SK-N-SH treated with all-trans-retinoic acid at 6 μM for 48 hours (cell line): ENCODE results near the gene MIOX.
A peak's percentile ranks its signal among the peaks of the same experiment; 100 is the strongest.

Source experiments
- ATAC-seq: fragments of 200-7000 bp; cut with Tn5 transposase; 3 replicates; pipeline ENCODE4 v1.9.1; 2020; ENCODE audit warnings: mild to moderate bottlenecking, moderate library complexity
- BACH2 ChIP-seq: fragments of 250-450 bp; sonication (Bioruptor Pico); IDR thresholded peaks from 2 replicates; pipeline ENCODE4 v1.9.0; 2021; ENCODE audit warnings: mild to moderate bottlenecking, borderline replicate concordance
- CREB5 ChIP-seq: fragments of 250-450 bp; sonication (Bioruptor Pico); IDR thresholded peaks from 2 replicates; pipeline ENCODE4 v1.5.1; 2020; ENCODE audit warnings: low read depth, mild to moderate bottlenecking, moderate library complexity
- CSRNP3 ChIP-seq: fragments of 250-450 bp; sonication (Bioruptor Pico); IDR thresholded peaks from 2 replicates; pipeline ENCODE4 v1.5.1; 2021; ENCODE audit warnings: mild to moderate bottlenecking, moderate library complexity
- ESRRG ChIP-seq: fragments of 250-450 bp; sonication (Bioruptor Pico); IDR thresholded peaks from 2 replicates; pipeline ENCODE4 v1.6.1; 2021; ENCODE audit warnings: mild to moderate bottlenecking
- ISL1 ChIP-seq: fragments of 250-450 bp; sonication (Bioruptor Pico); IDR thresholded peaks from 2 replicates; pipeline ENCODE4 v2.1.2; 2022; ENCODE audit warnings: mild to moderate bottlenecking, moderate library complexity
- OSR1 ChIP-seq: fragments of 250-450 bp; sonication (Bioruptor Pico); IDR thresholded peaks from 2 replicates; pipeline ENCODE4 v1.8.0; 2022; ENCODE audit warnings: moderate library complexity, mild to moderate bottlenecking, inconsistent platforms
- POU6F1 ChIP-seq: fragments of 250-450 bp; sonication (Bioruptor Pico); IDR thresholded peaks from 2 replicates; pipeline ENCODE4 v1.8.0; 2021; ENCODE audit warnings: low read depth, mild to moderate bottlenecking, moderate library complexity, borderline replicate concordance
- RARB ChIP-seq: fragments of 250-450 bp; sonication (Bioruptor Pico); IDR thresholded peaks from 2 replicates; pipeline ENCODE4 v1.8.0; 2021; ENCODE audit warnings: mild to moderate bottlenecking, moderate library complexity
- SNAI2 ChIP-seq: fragments of 250-450 bp; sonication (Bioruptor Pico); IDR thresholded peaks from 2 replicates; pipeline ENCODE4 v1.5.0; 2020; ENCODE audit warnings: mild to moderate bottlenecking, moderate library complexity
- TCF4 ChIP-seq: fragments of 250-450 bp; sonication (Bioruptor Pico); IDR thresholded peaks from 2 replicates; pipeline ENCODE4 v1.8.0; 2021; ENCODE audit warnings: mild to moderate bottlenecking, moderate library complexity, borderline replicate concordance
- TSHZ2 ChIP-seq: fragments of 250-450 bp; sonication (Bioruptor Pico); IDR thresholded peaks from 2 replicates; pipeline ENCODE4 v1.5.0; 2020; ENCODE audit warnings: mild to moderate bottlenecking, moderate library complexity
- ZC3H10 ChIP-seq: fragments of 250-450 bp; sonication (Bioruptor Pico); IDR thresholded peaks from 2 replicates; pipeline ENCODE4 v1.5.1; 2021; ENCODE audit warnings: mild to moderate bottlenecking, moderate library complexity
- ZFP3 ChIP-seq: fragments of 250-450 bp; sonication (Bioruptor Pico); IDR thresholded peaks from 2 replicates; pipeline ENCODE4 v1.5.0; 2020; ENCODE audit warnings: mild to moderate bottlenecking, moderate library complexity
- ZFP30 ChIP-seq: fragments of 450-650 bp; formaldehyde crosslinking; IDR thresholded peaks from 2 replicates; pipeline ENCODE4 v1.5.0; 2022; ENCODE audit warnings: mild to moderate bottlenecking, moderate library complexity
- ZNF565 ChIP-seq: fragments of 450-650 bp; formaldehyde crosslinking; conservative IDR thresholded peaks from 2 replicates; pipeline ENCODE4 v1.5.0; 2020; ENCODE audit warnings: low read depth, mild to moderate bottlenecking, moderate library complexity
- TF ChIP-seq, protein P1 (sequence below): fragments of 250-450 bp; sonication (Bioruptor Pico); IDR thresholded peaks from 2 replicates; pipeline ENCODE4 v1.8.0; 2020; ENCODE audit warnings: mild to moderate bottlenecking, moderate library complexity, borderline replicate concordance

The MIOX gene

DNA sequence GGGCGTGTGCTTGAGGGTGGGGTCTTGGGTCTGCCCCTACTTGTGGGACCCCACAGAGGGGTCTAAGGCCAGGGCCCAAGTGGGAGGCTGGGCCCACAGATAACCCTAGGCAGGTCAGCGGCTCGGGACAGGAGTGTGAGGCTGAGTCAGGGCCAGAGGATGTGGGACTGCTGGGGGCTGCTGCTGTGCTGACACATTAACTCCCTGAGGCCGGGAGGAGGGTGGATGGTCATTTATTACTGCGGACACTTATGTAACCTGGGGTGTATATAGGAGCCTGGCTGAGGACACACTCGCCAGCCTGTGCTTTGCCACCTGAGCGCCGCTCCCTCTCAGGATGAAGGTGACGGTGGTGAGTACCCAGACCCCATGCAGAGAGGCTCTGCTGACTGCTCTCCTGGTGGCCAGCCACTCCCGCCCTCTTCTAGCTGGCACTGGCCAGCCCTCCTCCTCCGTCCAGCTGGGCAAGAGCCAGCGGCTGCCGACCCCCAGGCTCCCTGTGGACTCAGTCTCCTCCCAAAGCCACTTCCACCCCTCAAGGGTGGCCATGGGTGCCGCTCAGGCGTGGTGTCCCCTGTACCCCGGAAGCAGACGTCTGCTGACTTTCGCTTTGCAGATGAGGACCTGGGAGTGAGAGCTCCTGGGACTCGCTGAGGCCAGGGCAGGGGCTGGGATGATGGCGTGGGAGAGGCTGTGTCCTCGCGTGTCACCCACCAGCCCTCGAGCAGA, at the start of gene MIOX:
Gene MIOX, plus strand, starts transcription at position 299 of the 729 bp plus-strand sequence. Its CDS starts 39 bp downstream, at position 338.
- TF ChIP-seq CSRNP3 (CRISPR knock-in tag) (no peak), OSR1 (CRISPR knock-in tag) (no peak), RARB (CRISPR knock-in tag) (no peak), POU6F1 (CRISPR knock-in tag) (no peak), ISL1 (CRISPR knock-in tag) (no peak), ZC3H10 (CRISPR knock-in tag) (no peak), SNAI2 (CRISPR knock-in tag) (no peak), ZFP30 (CRISPR knock-in tag) (no peak), TSHZ2 (CRISPR knock-in tag) (no peak), BACH2 (CRISPR knock-in tag) (no peak), ESRRG (CRISPR knock-in tag) (no peak), ZFP3 (no peak)
- TF ChIP-seq, protein P1, sequence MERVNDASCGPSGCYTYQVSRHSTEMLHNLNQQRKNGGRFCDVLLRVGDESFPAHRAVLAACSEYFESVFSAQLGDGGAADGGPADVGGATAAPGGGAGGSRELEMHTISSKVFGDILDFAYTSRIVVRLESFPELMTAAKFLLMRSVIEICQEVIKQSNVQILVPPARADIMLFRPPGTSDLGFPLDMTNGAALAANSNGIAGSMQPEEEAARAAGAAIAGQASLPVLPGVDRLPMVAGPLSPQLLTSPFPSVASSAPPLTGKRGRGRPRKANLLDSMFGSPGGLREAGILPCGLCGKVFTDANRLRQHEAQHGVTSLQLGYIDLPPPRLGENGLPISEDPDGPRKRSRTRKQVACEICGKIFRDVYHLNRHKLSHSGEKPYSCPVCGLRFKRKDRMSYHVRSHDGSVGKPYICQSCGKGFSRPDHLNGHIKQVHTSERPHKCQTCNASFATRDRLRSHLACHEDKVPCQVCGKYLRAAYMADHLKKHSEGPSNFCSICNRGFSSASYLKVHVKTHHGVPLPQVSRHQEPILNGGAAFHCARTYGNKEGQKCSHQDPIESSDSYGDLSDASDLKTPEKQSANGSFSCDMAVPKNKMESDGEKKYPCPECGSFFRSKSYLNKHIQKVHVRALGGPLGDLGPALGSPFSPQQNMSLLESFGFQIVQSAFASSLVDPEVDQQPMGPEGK (CRISPR knock-in tag) = no peak
- ATAC-seq = peak; percentile 19

GRCh38 chr22:50437511-50438304, 49.0 kb upstream of the MIOX start:
- TF ChIP-seq TSHZ2 (CRISPR knock-in tag) (no peak), ZNF565 (CRISPR knock-in tag) (no peak), ESRRG (CRISPR knock-in tag) (no peak), ZC3H10 (CRISPR knock-in tag) (no peak), ISL1 (CRISPR knock-in tag) (no peak), OSR1 (CRISPR knock-in tag) (no peak), ZFP30 (CRISPR knock-in tag) (no peak), CREB5 (CRISPR knock-in tag) (no peak), CSRNP3 (CRISPR knock-in tag) (no peak), TCF4 (no peak), ZFP3 (no peak)
- TF ChIP-seq, protein P1 (CRISPR knock-in tag) = no peak
- no peak for ATAC-seq
